ENCODE results near the gene NBEA. TPM values are rescaled to one million over a fixed set of nuclear protein-coding genes. Genes with fewer than 3 reads are reported as not detected.

NBEA gene
- total RNA-seq, 4 donors from 2014 or later: 0.34 to 10.3 (median 2.4) TPM

DNA sequence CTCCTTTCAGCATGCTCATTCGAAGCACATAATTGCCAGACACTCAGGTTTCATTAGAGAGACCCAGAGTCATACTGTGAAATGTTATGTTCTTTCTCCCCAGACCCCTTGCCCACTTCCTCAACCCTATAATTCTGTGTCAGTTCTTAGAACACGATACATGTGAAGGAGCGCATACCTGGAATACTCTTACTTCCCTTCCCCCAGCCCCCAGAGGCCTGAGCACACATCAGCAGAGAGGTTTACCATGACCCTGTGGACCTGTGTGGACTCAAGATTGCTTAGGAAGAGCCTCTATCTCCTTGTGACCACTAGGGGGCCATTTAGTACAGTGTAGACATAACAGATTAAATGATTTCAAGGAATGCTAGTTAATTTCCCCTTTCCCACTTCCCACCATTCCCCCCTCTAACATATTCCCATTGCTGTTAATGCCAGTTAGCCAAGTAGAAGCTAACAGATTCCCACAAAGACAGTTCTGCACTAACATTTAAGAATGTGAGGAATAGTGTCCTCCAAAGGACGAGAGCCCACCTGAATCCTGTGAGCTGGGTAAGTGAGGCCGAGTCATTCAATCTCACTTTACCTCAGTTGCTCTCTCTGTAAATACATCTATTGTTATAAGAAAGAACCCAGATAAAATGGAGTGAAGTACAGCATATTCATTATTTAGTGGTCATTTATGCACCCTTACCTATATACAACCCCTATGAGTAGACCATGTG lies 688.6 kb downstream of the NBEA start:
- H3K27ac ChIP-seq: no peak overlapping the region
- TF ChIP-seq POLR2A (IDR thresholded peaks at IDR 0.05) (no peak), CTCF (IDR thresholded peaks at IDR 0.05) (peak; percentile 17 to 63 (median 44))
- no peaks in the 10 kb centered on the region for H3K36me3 ChIP-seq
- no peaks in the 10 kb centered on the region for H3K9me3 ChIP-seq
- H3K27me3 ChIP-seq: no peaks in the 10 kb centered on the region
- WGBS, 2 donors: 76 to 85% methylated on average over 5 of the region's 5 CpGs
- H3K4me3 ChIP-seq: no peak overlapping the region
- DNase-seq: no peak
- intact Hi-C loops (cut with DNase I): no loop called here
- H3K4me1 ChIP-seq: no peaks in the 10 kb centered on the region

GRCh38 chr13:35631666-35632065 lies 689.6 kb downstream of the NBEA start:
- intact Hi-C loops (cut with DNase I): no loop called here
- no peaks in the 10 kb centered on the region for H3K27me3 ChIP-seq

GRCh38 chr13:35643625-35644024 lies 701.6 kb downstream of the NBEA start:
- H3K27me3 ChIP-seq: no peaks in the 10 kb centered on the region
- H3K27ac ChIP-seq: no peak overlapping the region
- intact Hi-C loops (cut with DNase I): no loop called here
- no peaks in the 10 kb centered on the region for H3K9me3 ChIP-seq
- H3K4me3 ChIP-seq: no peak overlapping the region
- 50 to 51% methylated on average over 3 of the region's 3 CpGs for WGBS, 2 donors
- no peaks in the 10 kb centered on the region for H3K36me3 ChIP-seq
- H3K4me1 ChIP-seq: peaks cover 0 to 8% (median 0%) of the 10 kb centered on the region in 3 donors
- no peak for DNase-seq
- no peak for TF ChIP-seq CTCF (IDR thresholded peaks at IDR 0.05)
- TF ChIP-seq POLR2A (IDR thresholded peaks at IDR 0.05): no peak

More at GRCh38 chr13:35631666-35632065, 689.6 kb downstream of the NBEA start:
- Histone ChIP-seq H3K27ac (no peak overlapping the region), H3K4me1 (no peaks in the 10 kb centered on the region), H3K4me3 (no peak overlapping the region), H3K9me3 (no peaks in the 10 kb centered on the region), H3K36me3 (no peaks in the 10 kb centered on the region)
- DNase-seq: no peak
- TF ChIP-seq POLR2A (IDR thresholded peaks at IDR 0.05) (no peak), CTCF (IDR thresholded peaks at IDR 0.05) (no peak)

GRCh38 chr13:35646056-35646774 lies 704.1 kb downstream of the NBEA start:
- no peaks in the 10 kb centered on the region for H3K9me3 ChIP-seq
- no peak for DNase-seq
- no peaks in the 10 kb centered on the region for H3K27me3 ChIP-seq
- 74 to 79% methylated on average over 7 of the region's 7 CpGs for WGBS, 2 donors
- H3K4me1 ChIP-seq: peaks cover 0 to 13% (median 0%) of the 10 kb centered on the region in 3 donors
- TF ChIP-seq POLR2A (IDR thresholded peaks at IDR 0.05) (no peak), CTCF (IDR thresholded peaks at IDR 0.05) (no peak)
- no peak overlapping the region for H3K4me3 ChIP-seq
- H3K36me3 ChIP-seq: no peaks in the 10 kb centered on the region
- H3K27ac ChIP-seq: no peak overlapping the region
- intact Hi-C loops (cut with DNase I): no loop called here

GRCh38 chr13:35648201-35648600 lies 706.1 kb downstream of the NBEA start:
- no peaks in the 10 kb centered on the region for H3K27me3 ChIP-seq
- WGBS, 2 donors: 52 to 53% methylated on average over 4 of the region's 4 CpGs
- intact Hi-C loops (cut with DNase I): no loop called here
- H3K27ac ChIP-seq: peak overlapping the region in 1 of 4 donors; percentile 4
- peaks cover 0 to 13% (median 0%) of the 10 kb centered on the region in 3 donors for H3K4me1 ChIP-seq
- no peak for TF ChIP-seq CTCF (IDR thresholded peaks at IDR 0.05)
- no peak for TF ChIP-seq POLR2A (IDR thresholded peaks at IDR 0.05)
- no peak overlapping the region for H3K4me3 ChIP-seq
- no peaks in the 10 kb centered on the region for H3K36me3 ChIP-seq
- H3K9me3 ChIP-seq: no peaks in the 10 kb centered on the region
- no peak for DNase-seq
